Activated CD4-positive, CD25-positive, alpha-beta regulatory T cell treated with anti-CD3 and anti-CD28 coated beads, Interleukin-2, amount 50 U/mL, for 72 hours (primary cell): ENCODE results near the gene CSTF1.
"Not testable (repeated sequence)": the region's sequence is repeated elsewhere in the genome, so short reads cannot be mapped to it uniquely, and the experiment has no call there.

ENCODE experiments used
- DNase-seq: peaks from one replicate; pipeline ENCODE4 v3.0.0; 2021

CSTF1 gene

DNA sequence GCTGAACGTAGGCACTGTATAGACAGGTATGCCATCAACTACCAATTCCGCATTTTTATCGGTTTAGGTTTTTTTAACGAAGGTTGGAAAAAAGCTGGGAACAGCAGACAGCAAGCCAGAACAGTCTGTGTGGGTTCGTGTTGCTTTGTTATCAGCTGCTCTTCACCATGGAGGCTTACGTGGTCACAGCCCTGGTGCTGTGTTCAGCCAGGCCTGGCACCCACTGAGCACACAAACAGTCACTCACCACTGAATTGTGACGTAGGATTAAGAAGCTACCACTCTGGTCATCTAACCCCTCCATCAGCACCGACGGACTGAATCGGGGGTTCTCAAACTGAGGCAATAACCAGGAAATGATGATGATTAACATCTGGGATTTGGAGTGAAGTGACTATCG lies 20.5 kb upstream of the CSTF1 start:
- DNase-seq: no peak

GRCh38 chr20:56372850-56373249 lies 19.6 kb upstream of the CSTF1 start:
- DNase-seq: no peak

- no peak for DNase-seq
These were observed 18.5 kb upstream of the CSTF1 start for GRCh38 chr20:56373942-56374341.

GRCh38 chr20:56376331-56376730 lies 16.1 kb upstream of the CSTF1 start:
- DNase-seq: no peak

DNA sequence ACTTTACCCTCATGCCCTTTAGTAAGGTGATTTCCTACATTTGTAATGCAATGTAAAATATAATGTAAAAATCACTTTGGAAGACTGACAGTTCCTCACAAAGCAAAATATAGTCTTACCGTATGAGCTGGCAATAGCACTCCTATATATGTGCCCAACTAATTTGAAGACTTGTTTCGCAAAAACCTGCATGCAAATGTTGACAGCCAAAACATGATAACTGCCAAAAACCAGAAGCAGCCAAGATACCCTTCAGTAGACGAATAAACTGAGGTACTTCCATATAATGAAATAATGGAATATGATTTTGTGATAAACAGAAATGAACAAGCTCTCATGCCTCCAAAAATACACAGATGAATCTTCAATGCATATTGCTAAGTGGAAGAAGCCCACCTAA lies 14.1 kb upstream of the CSTF1 start:
- no peak for DNase-seq

GRCh38 chr20:56380375-56380774 lies 12.1 kb upstream of the CSTF1 start:
- DNase-seq: no peak

DNA sequence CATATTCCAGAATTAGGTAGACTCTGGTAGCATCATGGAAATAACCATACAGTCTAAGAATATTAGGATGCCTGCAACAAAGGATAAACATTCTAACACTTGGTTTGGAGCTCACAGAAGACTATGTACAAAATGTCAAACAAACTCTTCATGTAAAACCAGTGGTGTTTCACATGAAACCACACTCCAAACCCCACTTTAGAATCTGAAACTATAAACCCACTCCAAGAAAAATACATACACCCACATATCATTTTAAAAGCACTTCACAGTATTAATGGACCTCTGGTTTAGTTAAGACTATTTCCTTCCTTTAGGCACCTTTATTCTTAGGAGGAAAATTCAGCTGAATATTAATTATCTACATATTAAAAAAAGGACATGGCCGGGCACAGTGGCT lies 10.9 kb upstream of the CSTF1 start:
- DNase-seq: no peak

GRCh38 chr20:56382696-56383095 lies 9.7 kb upstream of the CSTF1 start:
- DNase-seq: no peak

DNA sequence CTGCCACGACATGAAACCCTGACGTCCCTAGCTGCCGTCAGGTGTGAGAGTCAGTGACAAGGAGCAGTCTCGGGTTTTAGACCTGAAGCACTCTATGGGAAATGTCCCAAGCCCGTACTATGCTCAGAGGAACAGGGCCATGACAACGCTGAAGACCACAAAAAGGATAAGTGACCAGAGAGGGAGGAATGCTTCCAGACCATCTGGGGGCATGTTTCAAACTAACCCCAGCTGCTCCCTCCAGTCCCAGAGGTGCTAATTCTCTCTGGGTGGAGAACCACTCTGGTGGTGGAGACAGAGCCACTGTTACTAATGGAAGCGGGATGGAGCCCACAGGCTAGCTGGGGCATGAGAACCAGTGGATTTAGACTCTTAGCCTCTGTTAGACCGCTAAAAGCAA lies 9.1 kb upstream of the CSTF1 start:
- DNase-seq: no peak

DNA sequence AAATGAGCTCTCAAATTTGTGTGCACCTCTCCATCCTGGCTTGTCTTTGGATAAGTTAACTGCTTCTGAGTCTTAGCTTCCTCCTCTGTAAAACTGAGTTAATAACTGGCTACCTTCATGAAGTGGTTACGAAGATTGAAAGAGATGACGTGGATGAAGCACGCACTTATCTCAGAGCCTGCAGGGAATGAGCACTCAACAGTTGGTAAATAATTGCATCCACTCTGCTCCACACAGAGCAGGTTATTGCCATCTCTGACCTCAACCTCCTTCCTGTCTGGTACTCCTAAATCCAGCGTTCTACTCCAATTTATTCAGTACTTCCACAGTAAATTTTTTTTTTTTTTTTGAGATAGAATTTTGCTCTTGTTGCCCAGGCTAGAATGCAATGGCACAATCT lies 7.3 kb upstream of the CSTF1 start:
- DNase-seq: no peak

DNA sequence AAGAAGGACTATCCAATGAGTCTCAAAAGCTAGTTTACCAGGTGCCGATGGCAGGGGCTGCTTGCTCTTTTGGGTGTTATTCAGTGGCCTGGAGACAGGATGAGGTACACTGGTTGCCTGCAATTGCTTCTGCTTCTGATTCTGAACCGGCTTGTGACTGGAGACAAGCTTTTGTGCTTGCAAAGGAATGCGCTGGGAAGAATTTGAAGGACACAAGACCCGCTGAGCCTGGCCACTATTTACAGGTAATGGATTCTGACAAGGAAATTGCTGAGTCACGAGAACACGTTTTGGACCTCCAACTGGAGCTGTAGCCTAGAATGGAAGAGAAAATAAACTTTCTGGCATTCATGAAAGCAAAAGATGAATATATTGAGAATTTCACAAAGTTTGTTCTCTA lies 6.2 kb upstream of the CSTF1 start:
- DNase-seq: no peak

DNA sequence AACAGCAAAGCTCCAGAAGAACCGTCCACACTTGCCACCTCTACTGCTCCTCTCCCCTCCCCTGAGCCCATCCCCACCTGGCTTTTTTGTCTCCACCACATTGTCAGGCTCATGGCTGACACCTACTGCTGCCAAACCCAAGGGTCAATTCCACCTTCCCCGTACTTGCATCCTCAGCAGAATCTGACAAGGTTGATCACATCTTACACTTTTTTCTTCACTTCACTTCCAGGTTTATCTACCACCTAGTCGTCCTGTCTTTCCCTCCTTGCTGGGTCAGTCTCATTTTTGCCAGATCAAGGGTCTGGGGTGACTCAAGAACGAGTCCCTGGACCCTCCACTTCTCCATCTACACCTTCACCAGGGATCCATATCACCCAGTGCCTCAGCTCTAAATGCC lies 3.6 kb upstream of the CSTF1 start:
- DNase-seq: no peak

DNA sequence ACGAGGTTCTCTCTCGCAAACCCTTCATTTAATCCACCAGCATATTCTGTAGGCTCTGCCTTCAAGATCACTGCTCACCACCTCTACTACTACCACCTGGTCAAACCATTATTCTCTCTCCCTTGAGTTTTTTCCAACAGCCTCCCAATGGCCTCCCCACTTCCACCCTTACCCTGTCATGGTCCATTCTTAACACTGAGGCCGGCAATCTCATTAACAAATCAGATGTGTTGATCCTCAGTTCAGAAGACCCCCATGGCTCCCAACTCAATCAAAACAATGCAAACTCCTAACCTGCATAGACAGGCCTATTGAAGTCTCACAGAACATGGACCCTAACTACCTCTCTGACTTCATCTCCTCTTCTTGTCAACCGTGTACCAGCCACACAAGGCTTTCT lies 2.6 kb upstream of the CSTF1 start:
- no peak for DNase-seq

GRCh38 chr20:56390396-56390795 lies 2.0 kb upstream of the CSTF1 start:
- not testable (repeated sequence) for DNase-seq

GRCh38 chr20:56391037-56391436 lies 1.4 kb upstream of the CSTF1 start:
- no peak for DNase-seq

- no peak for DNase-seq
These were observed 781 bp upstream of the CSTF1 start for GRCh38 chr20:56391596-56392131.

DNA sequence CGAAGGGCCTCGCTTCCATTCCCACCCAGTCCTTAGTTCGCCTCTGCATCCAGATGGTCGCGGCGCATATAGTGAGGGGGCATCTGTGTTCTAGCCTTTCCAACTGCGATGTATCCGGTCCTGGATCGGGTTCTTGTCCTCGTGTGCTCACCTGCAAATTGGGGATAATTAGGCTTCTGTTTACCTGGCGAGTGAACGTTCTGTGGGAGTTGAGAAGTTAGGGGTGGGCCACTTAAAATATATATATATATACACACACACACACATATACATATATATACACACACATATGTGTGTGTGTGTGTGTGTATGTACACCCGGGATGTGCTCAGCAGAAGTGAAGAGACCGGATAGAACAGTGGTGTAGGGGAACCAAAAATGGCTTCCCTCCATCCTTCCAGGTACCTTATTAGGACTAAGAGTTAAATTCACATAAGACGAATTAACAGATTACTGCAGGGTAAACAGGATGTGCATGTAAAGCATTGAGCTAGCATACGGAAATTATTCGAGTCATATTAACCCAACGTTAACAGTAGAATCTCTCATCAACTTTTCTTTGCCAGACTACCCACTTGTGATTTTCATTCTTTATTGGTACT lies 537 bp downstream of the CSTF1 start:
- no peak for DNase-seq

GRCh38 chr20:56393653-56394052 lies 1.2 kb downstream of the CSTF1 start:
- no peak for DNase-seq

DNA sequence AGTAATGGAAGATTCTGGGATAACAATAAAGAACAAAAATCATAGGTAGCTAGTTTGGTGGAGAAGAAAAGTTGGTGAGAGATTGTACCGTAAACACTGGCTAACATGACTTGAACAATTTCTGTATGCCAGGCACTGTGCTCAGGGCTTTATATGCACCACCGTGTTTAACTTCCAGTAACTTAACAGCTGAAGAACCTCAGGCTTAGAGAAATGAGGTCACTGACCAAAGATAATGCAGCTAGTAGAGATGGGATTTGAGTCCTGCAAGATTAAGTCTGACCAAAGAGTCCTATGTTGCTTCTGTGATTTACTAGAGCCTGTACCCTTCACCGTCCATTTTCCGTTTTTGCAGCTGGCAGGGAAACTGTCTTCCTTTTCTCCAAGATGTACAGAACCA lies 2.7 kb downstream of the CSTF1 start:
- DNase-seq: no peak

DNA sequence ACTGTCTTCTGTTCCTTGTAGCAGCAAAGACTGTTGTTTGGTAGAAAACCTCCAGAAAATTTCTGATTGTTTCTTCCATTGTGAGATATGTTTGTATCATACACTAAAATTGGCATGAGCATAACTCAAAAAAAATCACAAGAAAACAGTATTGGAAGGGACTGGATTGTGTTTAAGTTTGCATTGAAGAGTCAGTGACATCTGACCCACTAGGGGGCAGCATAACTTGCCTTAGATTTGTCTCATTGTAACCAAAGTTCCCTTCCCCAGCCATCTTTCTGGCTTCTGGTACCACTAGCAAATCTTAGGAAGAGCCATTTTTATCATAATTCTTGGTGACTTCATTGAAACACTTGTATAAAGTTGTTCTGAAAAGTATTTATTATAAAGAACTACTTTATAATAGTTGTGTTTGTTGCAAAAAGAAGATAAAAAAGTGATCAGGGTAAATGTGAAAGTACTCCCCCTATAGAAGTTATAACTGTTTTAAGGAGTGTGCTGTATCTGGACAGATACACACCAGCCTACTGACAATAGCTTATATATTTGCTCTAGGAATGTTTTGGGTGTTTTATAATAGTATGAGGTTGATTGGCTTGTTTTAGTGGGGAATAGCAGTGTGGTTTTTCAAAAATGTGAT lies 7.7 kb downstream of the CSTF1 start:
- DNase-seq: no peak

DNA sequence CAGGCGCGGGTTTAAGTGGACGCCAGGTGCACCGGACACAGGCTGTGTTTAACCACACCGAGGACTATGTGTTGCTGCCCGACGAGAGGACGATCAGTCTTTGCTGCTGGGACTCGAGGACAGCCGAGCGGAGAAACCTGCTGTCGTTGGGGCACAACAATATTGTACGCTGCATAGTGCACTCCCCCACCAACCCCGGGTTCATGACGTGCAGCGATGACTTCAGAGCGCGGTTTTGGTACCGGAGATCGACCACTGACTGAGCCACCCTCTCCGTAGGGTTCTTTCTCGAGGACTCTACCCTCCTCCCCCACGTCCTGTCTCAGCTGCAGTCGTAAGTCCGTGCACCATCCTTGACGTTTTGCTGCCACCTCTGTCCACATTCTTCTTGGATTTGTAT lies 11.0 kb downstream of the CSTF1 start:
- no peak for DNase-seq

DNA sequence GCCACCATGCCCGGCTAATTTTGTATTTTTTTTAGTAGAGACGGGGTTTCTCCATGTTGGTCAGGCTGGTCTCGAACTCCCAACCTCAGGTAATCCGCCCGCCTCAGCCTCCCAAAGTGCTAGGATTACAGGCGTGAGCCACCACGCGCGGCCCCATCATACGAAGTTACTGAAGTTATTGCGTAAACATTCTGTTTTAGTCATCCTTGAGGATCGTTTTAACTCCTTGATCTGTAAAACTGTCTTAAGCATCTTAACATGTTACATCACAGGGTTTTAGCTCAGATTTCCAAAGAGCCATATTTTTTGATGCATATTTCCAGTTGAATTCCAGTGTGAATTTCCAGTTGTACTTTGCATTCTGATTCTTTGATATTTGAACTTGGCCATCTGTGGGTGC lies 12.9 kb downstream of the CSTF1 start:
- DNase-seq: not testable (repeated sequence)

GRCh38 chr20:56406910-56407309 lies 14.5 kb downstream of the CSTF1 start:
- no peak for DNase-seq

GRCh38 chr20:56409521-56409920 lies 17.1 kb downstream of the CSTF1 start:
- no peak for DNase-seq

GRCh38 chr20:56409956-56410355 lies 17.5 kb downstream of the CSTF1 start:
- DNase-seq: no peak
